Brain microvascular endothelial cell (primary cell): ENCODE measurements around the gene CES3.

Experiments
- DNase-seq: peaks from one replicate; pipeline ENCODE4 v3.0.0-alpha.2; 2020
- H3K27ac ChIP-seq: fragments of 250-450 bp; sonication (Bioruptor Pico); 2 replicates; pipeline ENCODE4 v1.5.1; 2020; ENCODE audit warnings: mild to moderate bottlenecking, moderate library complexity
- H3K27me3 ChIP-seq: fragments of 250-450 bp; sonication (Bioruptor Pico); replicated peaks from 2 replicates; pipeline ENCODE4 v1.5.1; 2020; ENCODE audit warnings: mild to moderate bottlenecking
- H3K36me3 ChIP-seq: fragments of 250-450 bp; sonication (Bioruptor Pico); replicated peaks from 2 replicates; pipeline ENCODE4 v1.5.1; 2020; ENCODE audit warnings: mild to moderate bottlenecking
- H3K4me3 ChIP-seq: 2 replicates; pipeline ENCODE4 v1.5.1; 2011; ENCODE audit warnings: low read depth, mild to moderate bottlenecking, control low read depth, low read length, moderate library complexity
- in situ Hi-C: cut with HindIII; loops from 2 replicates; pipeline ENCODE4 v1.10.0; 2017; ENCODE audit warnings: low sequenced_read_pairs, low pct_ligation_motif_present
- TF ChIP-seq, protein P1 (sequence below): IDR thresholded peaks from 2 replicates; pipeline ENCODE4 v1.5.1; 2011; ENCODE audit warnings: low read depth, mild to moderate bottlenecking, moderate library complexity, low read length, control low read depth, inconsistent platforms; ENCODE audit errors: missing control alignments

The CES3 gene

DNA sequence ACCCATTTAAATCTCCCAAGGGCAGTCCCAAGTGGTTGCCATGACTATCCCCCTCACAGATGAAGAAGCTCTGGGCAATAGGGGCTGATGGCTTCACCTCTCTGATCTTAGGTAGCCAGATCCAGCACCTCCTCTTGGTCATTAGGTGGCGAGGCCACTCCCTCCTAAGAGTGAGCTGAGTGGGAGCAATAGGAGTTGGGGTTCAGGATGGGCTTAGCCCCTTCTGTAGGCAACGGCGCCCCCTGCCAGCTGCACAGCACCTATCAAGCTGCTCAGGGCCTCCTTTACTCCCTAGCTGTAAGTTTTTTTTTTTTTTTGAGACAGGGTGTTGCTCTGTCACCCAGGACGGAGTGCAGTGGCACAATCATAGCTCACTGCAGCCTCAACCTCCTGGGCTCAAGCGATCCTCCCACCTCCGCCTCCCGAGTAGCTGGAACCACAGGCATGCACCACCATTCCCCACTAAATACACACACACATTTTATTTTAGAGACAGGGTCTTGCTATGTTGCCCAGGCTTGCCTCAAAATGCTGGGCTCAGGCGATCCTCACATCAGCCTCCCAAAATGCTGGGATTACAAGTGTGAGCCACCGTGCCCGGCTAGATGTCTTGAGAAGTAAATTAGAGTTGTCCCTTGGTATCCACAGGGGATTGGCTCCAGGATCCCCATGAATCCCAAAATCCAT lies 32.2 kb upstream of the CES3 start:
- Histone ChIP-seq H3K27me3 (peaks cover 6% of the 10 kb centered on the region), H3K4me3 (no peak overlapping the region), H3K36me3 (no peaks in the 10 kb centered on the region), H3K27ac (no peak overlapping the region)
- DNase-seq: peak; percentile 18
- in situ Hi-C loops: no loop called here
- TF ChIP-seq, protein P1, sequence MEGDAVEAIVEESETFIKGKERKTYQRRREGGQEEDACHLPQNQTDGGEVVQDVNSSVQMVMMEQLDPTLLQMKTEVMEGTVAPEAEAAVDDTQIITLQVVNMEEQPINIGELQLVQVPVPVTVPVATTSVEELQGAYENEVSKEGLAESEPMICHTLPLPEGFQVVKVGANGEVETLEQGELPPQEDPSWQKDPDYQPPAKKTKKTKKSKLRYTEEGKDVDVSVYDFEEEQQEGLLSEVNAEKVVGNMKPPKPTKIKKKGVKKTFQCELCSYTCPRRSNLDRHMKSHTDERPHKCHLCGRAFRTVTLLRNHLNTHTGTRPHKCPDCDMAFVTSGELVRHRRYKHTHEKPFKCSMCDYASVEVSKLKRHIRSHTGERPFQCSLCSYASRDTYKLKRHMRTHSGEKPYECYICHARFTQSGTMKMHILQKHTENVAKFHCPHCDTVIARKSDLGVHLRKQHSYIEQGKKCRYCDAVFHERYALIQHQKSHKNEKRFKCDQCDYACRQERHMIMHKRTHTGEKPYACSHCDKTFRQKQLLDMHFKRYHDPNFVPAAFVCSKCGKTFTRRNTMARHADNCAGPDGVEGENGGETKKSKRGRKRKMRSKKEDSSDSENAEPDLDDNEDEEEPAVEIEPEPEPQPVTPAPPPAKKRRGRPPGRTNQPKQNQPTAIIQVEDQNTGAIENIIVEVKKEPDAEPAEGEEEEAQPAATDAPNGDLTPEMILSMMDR: peak; percentile 72

DNA sequence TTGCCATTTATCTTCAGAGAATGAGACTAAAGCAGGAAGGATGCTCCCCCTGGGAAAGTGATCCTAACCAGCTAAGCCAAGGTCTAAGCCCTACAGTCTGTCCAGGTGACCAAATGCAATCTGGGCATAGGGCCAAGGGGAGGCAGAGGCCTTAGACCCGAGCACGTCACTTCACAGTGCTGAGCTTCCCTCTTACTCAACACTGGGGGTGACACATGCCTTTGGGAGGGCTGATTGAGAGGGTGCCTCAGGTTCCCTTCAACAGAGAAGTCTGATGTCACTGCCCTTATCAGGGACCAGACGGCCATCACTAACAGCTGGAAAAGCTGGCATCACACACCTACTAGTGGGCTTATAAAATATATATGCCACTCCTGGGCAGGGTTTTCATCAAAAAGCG lies 30.9 kb upstream of the CES3 start:
- no peak overlapping the region for H3K4me3 ChIP-seq
- no peaks in the 10 kb centered on the region for H3K36me3 ChIP-seq
- H3K27ac ChIP-seq: no peak overlapping the region
- peak; percentile 44 for DNase-seq
- no peaks in the 10 kb centered on the region for H3K27me3 ChIP-seq
- TF ChIP-seq, protein P1: no peak
- in situ Hi-C loops: no loop called here

DNA sequence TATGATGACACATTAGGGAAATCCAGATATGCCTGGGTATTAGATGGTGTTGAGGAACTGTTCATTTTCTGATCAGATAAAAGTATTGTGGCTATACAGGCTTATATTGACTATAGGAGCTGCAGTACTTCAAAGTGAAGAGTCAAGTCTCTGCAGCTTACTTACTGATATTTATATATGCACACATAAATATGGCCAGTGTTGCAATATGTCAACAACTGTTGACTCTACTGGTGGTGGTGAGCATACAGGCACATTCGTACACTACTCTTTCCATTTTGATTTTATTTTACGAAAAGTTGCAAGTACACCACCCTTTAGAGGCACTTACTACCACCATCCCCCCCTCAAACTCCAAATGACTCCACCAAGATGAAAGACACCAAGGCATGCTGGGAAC lies 29.4 kb upstream of the CES3 start:
- no peak overlapping the region for H3K4me3 ChIP-seq
- no peaks in the 10 kb centered on the region for H3K27me3 ChIP-seq
- H3K27ac ChIP-seq: no peak overlapping the region
- in situ Hi-C loops: no loop called here
- TF ChIP-seq, protein P1: no peak
- no peak for DNase-seq
- H3K36me3 ChIP-seq: no peaks in the 10 kb centered on the region

DNA sequence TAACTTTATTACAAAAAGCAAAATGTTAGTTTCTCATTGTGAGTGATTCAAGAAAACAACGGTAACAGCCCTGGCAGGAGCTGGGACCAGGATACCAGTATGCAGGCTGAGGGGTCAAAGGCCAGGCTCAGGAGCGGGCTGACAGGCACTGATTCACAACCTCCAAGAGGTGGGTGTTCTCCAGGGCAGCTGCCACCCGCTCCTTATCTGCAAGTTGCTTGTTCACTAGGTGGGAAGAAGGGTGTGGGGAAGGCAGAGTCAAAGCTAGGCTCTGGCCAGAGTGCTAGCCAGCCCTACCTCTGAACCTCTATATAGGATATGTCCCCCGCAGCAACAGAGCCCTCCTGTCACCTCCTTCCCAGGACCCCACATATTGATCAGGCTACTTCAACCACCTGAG lies 29.0 kb upstream of the CES3 start:
- in situ Hi-C loops: no loop called here
- Histone ChIP-seq H3K27me3 (no peaks in the 10 kb centered on the region), H3K27ac (no peak overlapping the region), H3K36me3 (no peaks in the 10 kb centered on the region), H3K4me3 (no peak overlapping the region)
- TF ChIP-seq, protein P1: no peak
- no peak for DNase-seq

- Histone ChIP-seq H3K36me3 (no peaks in the 10 kb centered on the region), H3K27ac (peak overlapping the region; percentile 74), H3K4me3 (peak overlapping the region; percentile 96), H3K27me3 (no peaks in the 10 kb centered on the region)
- in situ Hi-C loops: no loop called here
- TF ChIP-seq, protein P1: no peak
- no peak for DNase-seq
Observed at GRCh38 chr16:66933776-66934137, 27.3 kb upstream of the CES3 start.
